ENCODE results near the gene MECP2.

DNA sequence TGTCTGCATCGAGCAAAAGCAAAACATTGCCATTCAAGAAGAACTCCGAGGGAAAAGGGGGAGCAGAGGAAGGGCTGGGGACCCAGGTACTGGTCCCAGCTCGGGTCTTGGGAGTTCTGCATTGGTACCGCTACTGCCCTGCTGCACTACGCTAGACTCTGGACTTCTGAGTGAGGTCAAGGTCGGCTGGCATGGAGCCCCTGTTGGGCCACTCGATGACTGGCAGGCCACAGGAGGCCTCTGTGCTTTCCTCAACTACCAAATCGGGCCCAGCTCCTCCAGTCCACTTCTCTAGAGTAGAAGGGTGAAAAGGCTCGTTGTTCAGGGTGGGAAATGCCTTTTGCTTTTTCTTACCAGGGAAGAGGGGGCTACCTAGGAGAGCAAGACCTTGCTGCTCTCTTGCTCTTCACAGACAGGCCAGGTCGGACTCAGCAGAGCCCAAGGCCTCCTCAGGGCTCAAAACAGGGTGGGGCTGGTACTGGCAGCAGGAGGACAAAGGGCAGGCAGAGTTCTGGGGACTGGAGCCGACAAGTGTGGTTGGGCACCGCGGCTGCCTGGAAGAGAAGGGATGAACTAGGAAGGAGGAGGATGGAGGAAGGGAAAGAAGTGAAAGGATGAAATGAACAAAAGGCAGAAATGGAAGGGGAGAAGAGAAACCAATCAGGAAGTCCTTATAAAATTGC lies 68.9 kb downstream of the MECP2 start:
- TF ChIP-seq, protein P1, sequence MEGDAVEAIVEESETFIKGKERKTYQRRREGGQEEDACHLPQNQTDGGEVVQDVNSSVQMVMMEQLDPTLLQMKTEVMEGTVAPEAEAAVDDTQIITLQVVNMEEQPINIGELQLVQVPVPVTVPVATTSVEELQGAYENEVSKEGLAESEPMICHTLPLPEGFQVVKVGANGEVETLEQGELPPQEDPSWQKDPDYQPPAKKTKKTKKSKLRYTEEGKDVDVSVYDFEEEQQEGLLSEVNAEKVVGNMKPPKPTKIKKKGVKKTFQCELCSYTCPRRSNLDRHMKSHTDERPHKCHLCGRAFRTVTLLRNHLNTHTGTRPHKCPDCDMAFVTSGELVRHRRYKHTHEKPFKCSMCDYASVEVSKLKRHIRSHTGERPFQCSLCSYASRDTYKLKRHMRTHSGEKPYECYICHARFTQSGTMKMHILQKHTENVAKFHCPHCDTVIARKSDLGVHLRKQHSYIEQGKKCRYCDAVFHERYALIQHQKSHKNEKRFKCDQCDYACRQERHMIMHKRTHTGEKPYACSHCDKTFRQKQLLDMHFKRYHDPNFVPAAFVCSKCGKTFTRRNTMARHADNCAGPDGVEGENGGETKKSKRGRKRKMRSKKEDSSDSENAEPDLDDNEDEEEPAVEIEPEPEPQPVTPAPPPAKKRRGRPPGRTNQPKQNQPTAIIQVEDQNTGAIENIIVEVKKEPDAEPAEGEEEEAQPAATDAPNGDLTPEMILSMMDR (IDR thresholded peaks at IDR 0.05), result no peak
- TF ChIP-seq FOXS1 (CRISPR knock-in tag; IDR thresholded peaks at IDR 0.05) (no peak), MYC (IDR thresholded peaks at IDR 0.05; ENCODE audit: borderline replicate concordance, low read length) (no peak)
